T-helper 17 cell (primary cell): ENCODE measurements around the gene DPP4. TPM values are rescaled to one million over a fixed set of nuclear protein-coding genes. Genes with fewer than 3 reads are reported as not detected.
A peak's percentile ranks its signal among the peaks of the same experiment; 100 is the strongest.

Experiments
- ATAC-seq: fragments of 150-1000 bp; cut with Tn5 transposase; 2 replicates; pipeline ENCODE4 v1.10.0; 2021; ENCODE audit warnings: mild to moderate bottlenecking, moderate library complexity
- DNase-seq, 3 donors: peaks; one replicate each; pipeline versions ENCODE4 v3.0.0 to v3.0.0-alpha.2; 2020 to 2021
- H3K9me3 ChIP-seq: one replicate; pipeline ENCODE4 v1.7.0; 2013; ENCODE audit warnings: low read length, mild to moderate bottlenecking; ENCODE audit not compliant: control insufficient read depth, poor library complexity, severe bottlenecking
- H3K27ac Mint-ChIP-seq: one replicate; pipeline ENCODE4 v1.8.0; 2022; ENCODE audit warnings: mild to moderate bottlenecking, moderate library complexity, mixed read lengths
- H3K27me3 Mint-ChIP-seq: one replicate; pipeline ENCODE4 v1.8.0; 2022; ENCODE audit warnings: mixed read lengths
- H3K36me3 Mint-ChIP-seq: one replicate; pipeline ENCODE4 v1.8.0; 2022; ENCODE audit warnings: low read depth, mixed read lengths
- H3K4me1 Mint-ChIP-seq: one replicate; pipeline ENCODE4 v1.8.0; 2022; ENCODE audit warnings: mild to moderate bottlenecking, mixed read lengths
- H3K4me3 Mint-ChIP-seq: one replicate; pipeline ENCODE4 v1.8.0; 2022; ENCODE audit warnings: mild to moderate bottlenecking, moderate library complexity, mixed read lengths
- total RNA-seq, 4 donors: library from RNA in 2 of 4; stranded (reverse) in 2 of 4; gene quantifications; one replicate each; pipeline ENCODE4 v1.2.3 and lab custom pipeline; 2022 to 2026

The DPP4 gene
- total RNA-seq, 2 donors from 2014 or later = 53.6 to 57.3 TPM

- H3K36me3 Mint-ChIP-seq = peaks cover 6% of the 10 kb centered on the region
- no peak overlapping the region for H3K4me3 Mint-ChIP-seq
- peaks cover 49% of the 10 kb centered on the region for H3K4me1 Mint-ChIP-seq
- ATAC-seq (no peak), DNase-seq (no peak)
- no peaks in the 10 kb centered on the region for H3K9me3 ChIP-seq
- H3K27me3 Mint-ChIP-seq = no peaks in the 10 kb centered on the region
- peak overlapping the region; percentile 99 for H3K27ac Mint-ChIP-seq
Observed at GRCh38 chr2:162014751-162015150, 59.3 kb downstream of the DPP4 start.

GRCh38 chr2:162013514-162014475 is 60.2 kb downstream of the DPP4 start:
- DNase-seq (no peak), ATAC-seq (peak; percentile 27)
- Mint-ChIP-seq H3K27ac (peak overlapping the region; percentile 99), H3K4me3 (peak overlapping the region; percentile 71), H3K4me1 (peaks cover 53% of the 10 kb centered on the region), H3K27me3 (no peaks in the 10 kb centered on the region), H3K36me3 (peaks cover 8% of the 10 kb centered on the region)
- H3K9me3 ChIP-seq = no peaks in the 10 kb centered on the region

- no peaks in the 10 kb centered on the region for H3K9me3 ChIP-seq
- H3K4me1 Mint-ChIP-seq = peaks cover 52% of the 10 kb centered on the region
- no peak for DNase-seq
- H3K27ac Mint-ChIP-seq = peak overlapping the region; percentile 99
- H3K36me3 Mint-ChIP-seq = peaks cover 9% of the 10 kb centered on the region
- no peak for ATAC-seq
- H3K4me3 Mint-ChIP-seq = peak overlapping the region; percentile 61
- H3K27me3 Mint-ChIP-seq = no peaks in the 10 kb centered on the region
Observed at GRCh38 chr2:162012565-162013058, 61.4 kb downstream of the DPP4 start.

GRCh38 chr2:162011706-162012564 is 62.1 kb downstream of the DPP4 start:
- no peaks in the 10 kb centered on the region for H3K9me3 ChIP-seq
- H3K27me3 Mint-ChIP-seq = no peaks in the 10 kb centered on the region
- DNase-seq (peak in 1 of 3 donors; percentile 11), ATAC-seq (peak; percentile 96)
- peaks cover 47% of the 10 kb centered on the region for H3K4me1 Mint-ChIP-seq
- peak overlapping the region; percentile 99 for H3K27ac Mint-ChIP-seq
- H3K4me3 Mint-ChIP-seq = peak overlapping the region; percentile 25
- H3K36me3 Mint-ChIP-seq = peaks cover 8% of the 10 kb centered on the region

- ATAC-seq (no peak), DNase-seq (no peak)
- Mint-ChIP-seq H3K27ac (peak overlapping the region; percentile 99), H3K36me3 (peaks cover 6% of the 10 kb centered on the region), H3K27me3 (no peaks in the 10 kb centered on the region), H3K4me3 (no peak overlapping the region), H3K4me1 (peaks cover 36% of the 10 kb centered on the region)
- H3K9me3 ChIP-seq = no peaks in the 10 kb centered on the region
Observed at GRCh38 chr2:162009543-162009942, 64.5 kb downstream of the DPP4 start.

- no peaks in the 10 kb centered on the region for H3K9me3 ChIP-seq
- Mint-ChIP-seq H3K27ac (peak overlapping the region; percentile 79), H3K4me3 (no peak overlapping the region), H3K27me3 (no peaks in the 10 kb centered on the region), H3K4me1 (peaks cover 35% of the 10 kb centered on the region), H3K36me3 (peaks cover 13% of the 10 kb centered on the region)
- no peak for ATAC-seq
- no peak for DNase-seq
Observed at GRCh38 chr2:162007447-162008040, 66.5 kb downstream of the DPP4 start.

- peaks cover 26% of the 10 kb centered on the region for H3K4me1 Mint-ChIP-seq
- H3K9me3 ChIP-seq = no peaks in the 10 kb centered on the region
- H3K27ac Mint-ChIP-seq = peak overlapping the region; percentile 14
- no peaks in the 10 kb centered on the region for H3K27me3 Mint-ChIP-seq
- peaks cover 15% of the 10 kb centered on the region for H3K36me3 Mint-ChIP-seq
- no peak overlapping the region for H3K4me3 Mint-ChIP-seq
- DNase-seq (no peak), ATAC-seq (no peak)
Observed at GRCh38 chr2:162006337-162006736, 67.7 kb downstream of the DPP4 start.

GRCh38 chr2:162004031-162004430 is 70.0 kb downstream of the DPP4 start:
- peaks cover 23% of the 10 kb centered on the region for H3K4me1 Mint-ChIP-seq
- ATAC-seq = no peak
- peaks cover 4% of the 10 kb centered on the region for H3K9me3 ChIP-seq
- no peak overlapping the region for H3K4me3 Mint-ChIP-seq
- H3K27me3 Mint-ChIP-seq = no peaks in the 10 kb centered on the region
- peak overlapping the region; percentile 21 for H3K27ac Mint-ChIP-seq
- DNase-seq = no peak
- H3K36me3 Mint-ChIP-seq = peaks cover 19% of the 10 kb centered on the region

GRCh38 chr2:162002623-162003235 is 71.3 kb downstream of the DPP4 start:
- Mint-ChIP-seq H3K27me3 (no peaks in the 10 kb centered on the region), H3K36me3 (peaks cover 22% of the 10 kb centered on the region), H3K27ac (peak overlapping the region; percentile 21), H3K4me3 (no peak overlapping the region), H3K4me1 (peaks cover 29% of the 10 kb centered on the region)
- DNase-seq = no peak
- no peak for ATAC-seq
- H3K9me3 ChIP-seq = peaks cover 4% of the 10 kb centered on the region

GRCh38 chr2:162000431-162000830 is 73.6 kb downstream of the DPP4 start:
- no peaks in the 10 kb centered on the region for H3K27me3 Mint-ChIP-seq
- H3K4me3 Mint-ChIP-seq = no peak overlapping the region
- H3K9me3 ChIP-seq = peaks cover 4% of the 10 kb centered on the region
- peak overlapping the region; percentile 99 for H3K27ac Mint-ChIP-seq
- DNase-seq = no peak
- ATAC-seq = no peak
- H3K4me1 Mint-ChIP-seq = peaks cover 43% of the 10 kb centered on the region
- H3K36me3 Mint-ChIP-seq = peaks cover 22% of the 10 kb centered on the region

GRCh38 chr2:161999321-161999720 is 74.7 kb downstream of the DPP4 start:
- peaks cover 4% of the 10 kb centered on the region for H3K9me3 ChIP-seq
- Mint-ChIP-seq H3K36me3 (peaks cover 22% of the 10 kb centered on the region), H3K4me1 (peaks cover 52% of the 10 kb centered on the region), H3K27me3 (no peaks in the 10 kb centered on the region), H3K27ac (peak overlapping the region; percentile 99), H3K4me3 (no peak overlapping the region)
- ATAC-seq (no peak), DNase-seq (no peak)

GRCh38 chr2:161998857-161999256 is 75.2 kb downstream of the DPP4 start:
- peaks cover 4% of the 10 kb centered on the region for H3K9me3 ChIP-seq
- peaks cover 18% of the 10 kb centered on the region for H3K36me3 Mint-ChIP-seq
- ATAC-seq (no peak), DNase-seq (no peak)
- peak overlapping the region; percentile 99 for H3K27ac Mint-ChIP-seq
- H3K4me3 Mint-ChIP-seq = no peak overlapping the region
- H3K27me3 Mint-ChIP-seq = no peaks in the 10 kb centered on the region
- H3K4me1 Mint-ChIP-seq = peaks cover 50% of the 10 kb centered on the region
